ENCODE measurements around the gene PTOV1. TPM values are rescaled to one million over a fixed set of nuclear protein-coding genes. Genes with fewer than 3 reads are reported as not detected.

Gene PTOV1
- total and polyA plus RNA-seq, 12 donors = 78.7 to 620 (median 275) TPM

GRCh38 chr19:49881186-49881585, 30.2 kb downstream of the PTOV1 start:
- TF ChIP-seq POLR2A (IDR thresholded peaks at IDR 0.05) (no peak), CTCF (IDR thresholded peaks at IDR 0.05) (no peak)
- no peak overlapping the region for H3K27ac ChIP-seq
- no peaks in the 10 kb centered on the region for H3K27me3 ChIP-seq
- H3K4me3 ChIP-seq = no peak overlapping the region
- peak in 3 of 7 donors; percentile 8 to 26 (median 15) for DNase-seq
- intact Hi-C loops (cut with DNase I) = no loop called here
- H3K4me1 ChIP-seq (replicated peaks in 1 of 2) = peaks cover 8 to 9% of the 10 kb centered on the region in 2 donors
- H3K9me3 ChIP-seq (replicated peaks in 1 of 3) = no peaks in the 10 kb centered on the region
- WGBS, 4 donors = 94 to 97% (median 95%) methylated on average over 8 to 17 of the region's 17 CpGs
- peaks cover 0 to 72% of the 10 kb centered on the region in 2 donors for H3K36me3 ChIP-seq (replicated peaks in 1 of 2)

- no peak overlapping the region for H3K27ac ChIP-seq
- peaks cover 8 to 9% of the 10 kb centered on the region in 2 donors for H3K4me1 ChIP-seq (replicated peaks in 1 of 2)
- no peak for TF ChIP-seq POLR2A (IDR thresholded peaks at IDR 0.05)
- no peak for TF ChIP-seq CTCF (IDR thresholded peaks at IDR 0.05)
- H3K4me3 ChIP-seq = no peak overlapping the region
- no peaks in the 10 kb centered on the region for H3K9me3 ChIP-seq (replicated peaks in 1 of 3)
- WGBS, 4 donors = 83 to 89% (median 87%) methylated on average over 30 to 31 of the region's 31 CpGs
- peaks cover 0 to 78% of the 10 kb centered on the region in 2 donors for H3K36me3 ChIP-seq (replicated peaks in 1 of 2)
- no peaks in the 10 kb centered on the region for H3K27me3 ChIP-seq
- intact Hi-C loops (cut with DNase I) = no loop called here
- DNase-seq = peak in 4 of 7 donors; percentile 8 to 54 (median 24)
These were observed 30.9 kb downstream of the PTOV1 start for GRCh38 chr19:49881672-49882394.

- Histone ChIP-seq H3K36me3 (replicated peaks in 1 of 2) (peaks cover 0 to 78% of the 10 kb centered on the region in 2 donors), H3K4me3 (no peak overlapping the region), H3K27me3 (no peaks in the 10 kb centered on the region), H3K9me3 (replicated peaks in 1 of 3) (no peaks in the 10 kb centered on the region), H3K4me1 (replicated peaks in 1 of 2) (peaks cover 8 to 9% of the 10 kb centered on the region in 2 donors), H3K27ac (no peak overlapping the region)
- intact Hi-C loops (cut with DNase I) = no loop called here
- peak in 2 of 7 donors; percentile 10 to 14 for DNase-seq
- WGBS, 4 donors = 90 to 99% (median 96%) methylated on average over 5 to 14 of the region's 14 CpGs
- no peak for TF ChIP-seq CTCF (IDR thresholded peaks at IDR 0.05)
- TF ChIP-seq POLR2A (IDR thresholded peaks at IDR 0.05) = no peak
These were observed 31.7 kb downstream of the PTOV1 start for GRCh38 chr19:49882643-49883042.

GRCh38 chr19:49883094-49883493, 32.1 kb downstream of the PTOV1 start:
- H3K36me3 ChIP-seq (replicated peaks in 1 of 2) = peaks cover 0 to 78% of the 10 kb centered on the region in 2 donors

More at GRCh38 chr19:49883094-49883493, 32.1 kb downstream of the PTOV1 start:
- no peak for DNase-seq
- TF ChIP-seq CTCF (IDR thresholded peaks at IDR 0.05) (no peak), POLR2A (IDR thresholded peaks at IDR 0.05) (no peak)
- H3K9me3 ChIP-seq (replicated peaks in 1 of 3) = no peaks in the 10 kb centered on the region
- peaks cover 6 to 9% of the 10 kb centered on the region in 2 donors for H3K4me1 ChIP-seq (replicated peaks in 1 of 2)
- no peak overlapping the region for H3K27ac ChIP-seq
- 96 to 100% (median 97%) methylated on average over 4 to 5 of the region's 5 CpGs for WGBS, 4 donors
- H3K27me3 ChIP-seq = no peaks in the 10 kb centered on the region
- intact Hi-C loops (cut with DNase I) = no loop called here
- H3K4me3 ChIP-seq = no peak overlapping the region
